Caco-2 (cell line): ENCODE data around the gene MFAP3. TPM values are rescaled to one million over a fixed set of nuclear protein-coding genes. Genes with fewer than 3 reads are reported as not detected.

ENCODE experiments used
- BruUV-seq: library from RNA; stranded (reverse); fragments of 400-500 nt; replicated peaks from 2 replicates; lab custom pipeline; 2021; lab: Mats Ljungman, UMichigan
- CTCF ChIA-PET: fragments of 300-600 bp; sonication (Branson Sonifier 250); formaldehyde crosslinking; loops from one replicate; lab custom pipeline; 2022; ENCODE audit warnings: antibody characterized with exemption; lab: Charles Lee
- POLR2A ChIA-PET: fragments of 300-600 bp; sonication (Branson Sonifier 250); formaldehyde crosslinking; loops from one replicate; lab custom pipeline; 2022; ENCODE audit warnings: antibody characterized with exemption; lab: Charles Lee
- DNase-seq, 2 experiments: peaks; one replicate each; pipeline versions ENCODE4 v3.0.0 to v3.0.0-alpha.2; 2020 to 2022
- H3K27me3 ChIP-seq: replicated peaks from 2 replicates; pipeline ENCODE4 v1.6.0; 2011; ENCODE audit warnings: low read length; ENCODE audit not compliant: control insufficient read depth, insufficient read depth
- H3K36me3 ChIP-seq: 2 replicates; pipeline ENCODE4 v1.5.1; 2011; ENCODE audit warnings: low read length; ENCODE audit not compliant: control insufficient read depth, insufficient read depth
- H3K4me1 ChIP-seq: fragments of 250-450 bp; sonication (Bioruptor Pico); 2 replicates; pipeline ENCODE4 v1.5.1; 2020; ENCODE audit warnings: mild to moderate bottlenecking
- H3K4me3 ChIP-seq: 2 replicates; pipeline ENCODE4 v1.5.1; 2011; ENCODE audit warnings: low read depth, mild to moderate bottlenecking, control low read depth, low read length
- H3K9me3 ChIP-seq: fragments of 250-450 bp; sonication (Bioruptor Pico); 2 replicates; pipeline ENCODE4 v1.5.1; 2020; ENCODE audit warnings: mild to moderate bottlenecking, moderate library complexity
- H3K27ac Mint-ChIP-seq: one replicate; pipeline ENCODE4 v1.8.0; 2022; ENCODE audit warnings: mixed read lengths; ENCODE audit not compliant: unreplicated experiment
- H3K27me3 Mint-ChIP-seq: one replicate; pipeline ENCODE4 v1.8.0; 2022; ENCODE audit warnings: mixed read lengths; ENCODE audit not compliant: insufficient read depth, unreplicated experiment
- H3K36me3 Mint-ChIP-seq: one replicate; pipeline ENCODE4 v1.8.0; 2022; ENCODE audit warnings: mild to moderate bottlenecking, mixed read lengths; ENCODE audit not compliant: insufficient read depth, unreplicated experiment
- H3K4me1 Mint-ChIP-seq: one replicate; pipeline ENCODE4 v1.8.0; 2022; ENCODE audit warnings: low read depth, mixed read lengths; ENCODE audit not compliant: unreplicated experiment
- H3K4me3 Mint-ChIP-seq: one replicate; pipeline ENCODE4 v1.8.0; 2022; ENCODE audit warnings: mild to moderate bottlenecking, moderate library complexity, mixed read lengths; ENCODE audit not compliant: unreplicated experiment
- H3K9me3 Mint-ChIP-seq: one replicate; pipeline ENCODE4 v1.8.0; 2022; ENCODE audit warnings: mixed read lengths; ENCODE audit not compliant: unreplicated experiment
- intact Hi-C: fragments of 100-400 bp; cut with micrococcal nuclease; formaldehyde crosslinking; loops from one replicate; pipeline ENCODE4 v1.10.0; 2022; ENCODE audit not compliant: unreplicated experiment
- total RNA-seq: library from RNA; stranded (reverse); gene quantifications from 2 replicates; pipeline ENCODE4 v1.2.3, GENCODE V29; 2022
- TF ChIP-seq, protein P1 (sequence below), 2 experiments: fragments of 200-600 bp in 1 of 2; IDR thresholded peaks; 1 replicate in 1 of 2; 2 replicates in 1 of 2; pipeline versions ENCODE4 v1.5.1 to v1.8.0; 2011 to 2022; ENCODE audit warnings: antibody characterized with exemption in 1 of 2, control low read depth in 1 of 2, inconsistent platforms in 1 of 2, low read depth in 1 of 2, low read length in 1 of 2, mild to moderate bottlenecking in 1 of 2, moderate library complexity in 1 of 2; ENCODE audit not compliant: insufficient read depth in 1 of 2, severe bottlenecking in 1 of 2, unreplicated experiment in 1 of 2

Gene MFAP3
- total RNA-seq, 1 experiment from 2014 or later = 24.1 TPM

DNA sequence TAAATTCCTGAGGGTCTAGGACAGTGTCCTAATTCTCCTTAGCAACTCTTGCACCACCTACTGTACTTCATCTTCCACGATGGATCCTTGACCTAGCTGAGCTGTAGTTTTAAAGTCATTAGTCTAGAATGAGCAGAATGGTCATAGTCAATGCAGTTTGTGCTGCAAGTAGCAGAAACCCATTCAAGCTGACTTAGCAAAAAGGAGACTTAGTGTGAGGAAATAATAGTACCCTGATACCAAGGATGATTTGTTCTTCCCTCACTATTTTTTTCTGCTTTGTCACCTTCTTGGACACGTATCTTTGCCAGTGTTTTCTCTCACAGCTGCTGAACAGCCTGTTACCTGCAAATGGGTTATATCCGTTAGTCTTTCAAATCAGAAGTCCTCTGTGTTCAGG is 5.3 kb downstream of the MFAP3 start:
- POLR2A ChIA-PET = no interaction called here
- Histone ChIP-seq H3K9me3 (no peaks in the 10 kb centered on the region), H3K4me1 (0 out of 2 replicates have a peak, but pooled peaks cover 4% of the 10 kb centered on the region), H3K27me3 (no peaks in the 10 kb centered on the region), H3K4me3 (no peak overlapping the region), H3K36me3 (no peaks in the 10 kb centered on the region)
- BruUV-seq = no TSS peak
- Mint-ChIP-seq H3K4me3 (no peak overlapping the region), H3K36me3 (no peaks in the 10 kb centered on the region), H3K4me1 (no peaks in the 10 kb centered on the region), H3K27me3 (no peaks in the 10 kb centered on the region), H3K9me3 (no peaks in the 10 kb centered on the region), H3K27ac (no peak overlapping the region)
- TF ChIP-seq, protein P1, sequence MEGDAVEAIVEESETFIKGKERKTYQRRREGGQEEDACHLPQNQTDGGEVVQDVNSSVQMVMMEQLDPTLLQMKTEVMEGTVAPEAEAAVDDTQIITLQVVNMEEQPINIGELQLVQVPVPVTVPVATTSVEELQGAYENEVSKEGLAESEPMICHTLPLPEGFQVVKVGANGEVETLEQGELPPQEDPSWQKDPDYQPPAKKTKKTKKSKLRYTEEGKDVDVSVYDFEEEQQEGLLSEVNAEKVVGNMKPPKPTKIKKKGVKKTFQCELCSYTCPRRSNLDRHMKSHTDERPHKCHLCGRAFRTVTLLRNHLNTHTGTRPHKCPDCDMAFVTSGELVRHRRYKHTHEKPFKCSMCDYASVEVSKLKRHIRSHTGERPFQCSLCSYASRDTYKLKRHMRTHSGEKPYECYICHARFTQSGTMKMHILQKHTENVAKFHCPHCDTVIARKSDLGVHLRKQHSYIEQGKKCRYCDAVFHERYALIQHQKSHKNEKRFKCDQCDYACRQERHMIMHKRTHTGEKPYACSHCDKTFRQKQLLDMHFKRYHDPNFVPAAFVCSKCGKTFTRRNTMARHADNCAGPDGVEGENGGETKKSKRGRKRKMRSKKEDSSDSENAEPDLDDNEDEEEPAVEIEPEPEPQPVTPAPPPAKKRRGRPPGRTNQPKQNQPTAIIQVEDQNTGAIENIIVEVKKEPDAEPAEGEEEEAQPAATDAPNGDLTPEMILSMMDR (IDR thresholded peaks at IDR 0.05; ENCODE audit: insufficient read depth in 1 of 2, low read depth in 1 of 2, low read length in 1 of 2, severe bottlenecking in 1 of 2, unreplicated experiment in 1 of 2) = no peak
- CTCF ChIA-PET = no interaction called here
- intact Hi-C loops = no loop called here
- DNase-seq = no peak

DNA sequence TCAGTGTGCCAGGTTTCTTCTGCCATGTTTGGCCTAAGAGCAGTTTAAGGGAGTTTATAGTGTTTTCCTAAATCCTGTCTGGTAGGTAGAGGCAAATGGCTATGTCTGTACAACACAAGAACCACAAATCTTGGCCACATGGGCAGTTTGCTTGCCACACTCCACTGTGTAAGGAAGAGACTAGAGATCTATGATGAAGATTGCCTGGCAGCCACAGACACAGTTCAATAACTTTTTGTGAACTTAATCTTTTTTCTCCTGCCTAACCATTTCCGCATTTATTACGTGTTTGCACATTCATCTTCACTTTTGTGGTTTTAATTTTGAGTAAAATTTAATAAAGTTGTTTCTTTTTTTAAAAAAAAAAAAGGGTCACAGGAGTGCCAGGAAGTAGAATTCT is 5.8 kb downstream of the MFAP3 start:
- H3K9me3 Mint-ChIP-seq = no peaks in the 10 kb centered on the region
- DNase-seq = no peak
- Histone ChIP-seq H3K4me3 (no peak overlapping the region), H3K27me3 (no peaks in the 10 kb centered on the region), H3K9me3 (no peaks in the 10 kb centered on the region), H3K4me1 (0 out of 2 replicates have a peak, but pooled peaks cover 3% of the 10 kb centered on the region), H3K36me3 (no peaks in the 10 kb centered on the region)
- H3K4me1 Mint-ChIP-seq = no peaks in the 10 kb centered on the region
- H3K4me3 Mint-ChIP-seq = no peak overlapping the region
- ChIA-PET POLR2A (no interaction called here), CTCF (no interaction called here)
- TF ChIP-seq, protein P1 (IDR thresholded peaks at IDR 0.05; ENCODE audit: insufficient read depth in 1 of 2, low read depth in 1 of 2, low read length in 1 of 2, severe bottlenecking in 1 of 2, unreplicated experiment in 1 of 2) = no peak
- H3K36me3 Mint-ChIP-seq = peaks cover under 1% of the 10 kb centered on the region
- BruUV-seq = no TSS peak
- intact Hi-C loops = no loop called here
- H3K27ac Mint-ChIP-seq = no peak overlapping the region
- H3K27me3 Mint-ChIP-seq = no peaks in the 10 kb centered on the region

DNA sequence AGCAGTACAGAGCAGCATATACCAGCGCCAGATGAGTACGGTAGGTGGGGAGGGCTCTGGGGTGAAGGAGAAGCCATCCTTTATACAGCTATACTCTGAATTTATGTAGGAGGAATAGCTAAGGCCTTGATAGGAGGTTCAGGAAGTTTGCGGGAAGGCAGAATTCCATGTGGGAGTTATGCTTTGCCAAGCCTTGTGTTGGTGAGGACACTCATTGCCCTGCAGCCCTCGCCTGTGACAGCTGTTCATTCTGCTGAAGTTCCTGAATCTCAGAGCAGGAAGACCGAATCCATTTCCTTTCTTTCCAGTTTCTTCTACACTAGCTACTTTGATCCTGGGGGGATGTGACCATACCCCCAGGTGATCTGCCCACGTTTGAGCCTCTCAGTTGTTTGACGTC is 7.7 kb downstream of the MFAP3 start:
- Mint-ChIP-seq H3K9me3 (no peaks in the 10 kb centered on the region), H3K27me3 (no peaks in the 10 kb centered on the region), H3K4me1 (no peaks in the 10 kb centered on the region), H3K36me3 (peaks cover 5% of the 10 kb centered on the region), H3K4me3 (no peak overlapping the region), H3K27ac (no peak overlapping the region)
- no TSS peak for BruUV-seq
- Histone ChIP-seq H3K4me3 (no peak overlapping the region), H3K27me3 (no peaks in the 10 kb centered on the region), H3K36me3 (no peaks in the 10 kb centered on the region), H3K4me1 (no peaks in the 10 kb centered on the region), H3K9me3 (no peaks in the 10 kb centered on the region)
- DNase-seq = no peak
- TF ChIP-seq, protein P1 (IDR thresholded peaks at IDR 0.05; ENCODE audit: insufficient read depth in 1 of 2, low read depth in 1 of 2, low read length in 1 of 2, severe bottlenecking in 1 of 2, unreplicated experiment in 1 of 2) = no peak
- ChIA-PET CTCF (no interaction called here), POLR2A (no interaction called here)
- intact Hi-C loops = no loop called here
